GM19035 (cell line): Measurements from ENCODE around the gene HNRNPAB.
A peak's percentile ranks its signal among the peaks of the same experiment; 100 is the strongest.
"Not testable (repeated sequence)": the region's sequence is repeated elsewhere in the genome, so short reads cannot be mapped to it uniquely, and the experiment has no call there.

Source experiments
- ATAC-seq: cut with Tn5 transposase; IDR thresholded peaks from one replicate; pipeline ENCODE4 v1.9.1; 2021; ENCODE audit not compliant: unreplicated experiment

HNRNPAB gene

DNA sequence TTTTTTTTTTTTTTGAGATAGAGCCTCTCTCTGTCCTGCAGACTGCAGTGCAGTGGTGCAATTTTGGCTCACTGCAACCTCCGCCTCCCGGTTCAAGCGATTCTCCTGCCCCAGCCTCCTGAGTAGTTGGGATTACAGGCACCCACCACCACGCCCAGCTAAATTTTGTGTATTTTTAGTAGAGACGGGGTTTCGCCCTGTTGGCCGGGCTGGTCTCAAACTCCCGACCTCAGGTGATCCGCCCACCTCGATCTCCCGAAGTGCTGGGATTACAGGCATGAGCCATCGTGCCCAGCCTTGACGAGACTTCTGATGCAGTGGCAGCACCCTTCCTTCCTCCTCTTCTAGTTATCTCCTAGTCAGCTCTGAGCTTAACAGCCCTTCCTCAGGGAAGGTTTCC lies 24.8 kb downstream of the HNRNPAB start:
- not testable (repeated sequence) for ATAC-seq

DNA sequence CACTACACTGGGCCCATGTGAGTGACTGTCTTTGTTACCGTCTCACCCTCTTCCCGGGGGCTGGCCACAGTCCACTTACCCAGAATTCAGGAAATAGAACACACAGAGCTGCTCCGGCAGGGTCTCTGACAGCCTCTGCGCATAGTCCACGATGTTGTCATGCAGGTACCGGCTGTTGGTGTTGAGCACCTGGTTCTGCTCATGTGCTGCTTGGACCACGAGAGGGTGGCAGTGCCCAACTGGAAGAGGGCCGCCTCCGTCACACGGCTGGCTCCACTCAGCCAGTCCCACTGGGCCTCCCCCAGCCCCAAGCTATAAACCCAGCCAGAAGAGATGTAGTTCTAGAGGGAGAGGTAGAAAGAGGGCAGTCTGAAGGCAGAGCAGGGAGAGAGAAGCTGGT lies 25.5 kb downstream of the HNRNPAB start:
- ATAC-seq, result no peak

DNA sequence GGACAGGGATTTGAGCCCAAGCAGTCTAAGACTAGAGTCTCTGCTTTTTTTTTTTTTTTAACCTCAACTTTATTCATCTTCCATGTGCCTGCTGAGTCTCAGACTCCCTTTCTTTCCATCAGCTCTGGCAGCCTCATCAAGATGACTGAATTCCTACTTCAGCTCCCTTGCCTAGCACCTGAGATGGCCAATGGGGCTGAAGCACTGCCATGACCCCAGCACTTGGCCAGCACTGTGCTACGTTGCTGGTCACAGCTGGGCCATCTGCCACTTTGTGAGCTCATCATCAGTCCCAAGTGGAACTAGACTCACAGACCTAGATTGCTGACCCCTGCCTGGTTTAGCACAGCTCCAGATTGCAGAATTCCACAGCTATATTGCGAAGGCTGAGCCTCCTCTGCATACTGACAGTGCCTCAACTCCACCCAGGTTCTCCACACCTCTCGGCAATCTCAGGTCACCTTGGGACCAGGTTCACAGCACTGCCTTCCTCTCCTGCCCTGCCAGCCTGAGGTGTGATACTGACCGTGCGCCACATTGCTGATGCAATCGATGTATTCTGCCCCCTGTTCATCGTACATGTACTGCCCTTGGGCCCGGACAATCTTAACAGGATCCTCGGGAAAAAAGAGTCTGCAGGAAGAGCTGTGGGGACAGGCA lies 26.7 kb downstream of the HNRNPAB start:
- no peak for ATAC-seq

DNA sequence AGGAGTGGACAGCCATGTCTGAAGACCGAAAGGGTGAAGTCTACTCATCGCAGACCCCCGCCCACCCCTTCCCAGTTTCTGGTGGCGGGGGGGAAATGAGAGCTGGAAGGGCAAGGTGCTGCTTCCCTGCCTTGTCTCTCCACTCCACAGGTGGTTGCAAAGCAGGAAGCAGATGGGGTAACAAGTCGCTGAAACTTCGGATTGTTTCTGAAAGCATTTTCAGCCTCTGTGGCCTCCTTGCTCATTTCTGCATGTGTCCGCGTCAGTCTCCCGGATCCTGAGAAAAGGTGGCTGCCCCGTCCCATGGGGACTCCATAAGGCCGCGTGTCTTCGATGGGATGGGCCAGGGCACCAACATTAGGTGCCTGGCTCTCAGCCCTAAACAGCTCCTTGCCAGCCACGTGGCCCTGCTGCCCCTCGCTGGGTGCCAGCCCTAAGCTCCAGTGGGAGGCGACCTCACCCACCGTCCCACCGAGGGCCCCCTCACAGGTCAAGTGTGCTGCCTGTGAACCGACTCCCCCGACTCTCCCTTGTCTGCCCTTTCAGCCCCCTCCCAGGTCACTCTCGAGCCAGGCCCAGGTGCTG lies 27.3 kb downstream of the HNRNPAB start:
- ATAC-seq, result peak; percentile 5

DNA sequence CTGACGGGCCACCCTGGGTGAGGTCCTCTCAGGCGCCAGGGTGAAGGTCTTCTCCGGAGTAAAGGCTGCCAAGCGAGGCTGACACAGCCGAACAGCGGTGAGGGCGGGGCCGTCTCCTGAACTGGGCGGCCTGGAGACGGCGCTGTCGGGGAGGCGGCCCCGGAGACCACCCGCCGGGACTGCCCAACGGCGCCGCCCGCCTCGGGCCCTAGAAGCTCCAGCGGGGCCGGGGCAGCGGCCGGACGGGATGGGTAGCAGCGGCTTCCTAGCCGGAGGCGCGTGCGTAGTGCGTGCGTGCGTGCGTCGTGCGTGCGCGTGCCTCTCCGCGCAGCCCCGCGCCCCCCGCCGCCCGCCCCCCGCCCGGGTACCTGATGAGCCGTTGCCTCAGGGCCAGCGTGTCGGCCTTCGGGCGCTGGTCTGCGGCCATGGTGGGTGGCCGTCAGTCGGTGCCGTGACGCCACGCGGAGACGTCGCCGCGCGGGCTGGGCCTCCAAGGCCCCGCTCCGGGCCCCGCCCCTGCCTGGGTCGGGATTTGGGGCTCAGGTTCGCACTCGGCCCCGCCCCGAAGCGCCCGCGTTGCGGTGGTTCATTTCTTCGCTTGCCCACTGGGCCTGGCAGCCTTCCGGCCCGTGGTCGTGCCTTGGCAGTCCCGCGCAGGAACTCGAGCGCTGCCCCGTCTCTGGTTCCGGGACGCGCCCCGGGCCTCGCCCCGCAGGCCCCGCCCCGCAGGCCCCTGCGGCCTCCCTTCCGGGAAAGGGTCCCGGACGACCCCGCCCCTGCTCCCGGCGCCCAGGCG lies 28.0 kb downstream of the HNRNPAB start, which contains the start of gene PHYKPL:
Gene PHYKPL, minus strand, starts transcription at position 679 of the 796 bp plus-strand sequence. Its CDS starts 252 bp downstream, at position 427.
- peak; percentile 68 for ATAC-seq

DNA sequence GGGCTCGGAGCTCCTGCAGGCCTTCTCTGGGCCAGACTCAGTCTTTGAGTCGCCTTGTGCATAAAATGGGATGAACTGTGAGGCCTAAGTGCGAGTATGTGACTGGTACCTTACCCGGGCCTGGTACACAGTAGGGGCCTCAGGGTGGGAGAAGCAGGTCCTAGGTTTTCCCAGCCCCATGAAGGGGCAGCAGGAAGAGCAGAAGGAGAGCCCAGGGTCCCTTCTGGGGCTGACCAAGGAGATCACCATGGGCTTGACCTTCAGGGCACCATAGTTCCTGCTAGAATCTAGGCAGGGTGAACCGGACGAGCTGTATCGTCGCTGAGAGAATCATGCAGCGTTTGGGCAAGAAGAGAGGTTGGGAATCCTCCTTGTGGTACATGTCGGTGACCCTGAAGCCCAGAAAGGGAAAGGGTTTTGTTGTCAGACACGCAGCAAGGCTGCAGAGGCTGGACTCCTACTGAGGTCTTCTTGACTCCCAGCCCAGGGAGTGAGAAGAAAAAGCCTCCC lies 28.6 kb downstream of the HNRNPAB start:
- ATAC-seq, result no peak

DNA sequence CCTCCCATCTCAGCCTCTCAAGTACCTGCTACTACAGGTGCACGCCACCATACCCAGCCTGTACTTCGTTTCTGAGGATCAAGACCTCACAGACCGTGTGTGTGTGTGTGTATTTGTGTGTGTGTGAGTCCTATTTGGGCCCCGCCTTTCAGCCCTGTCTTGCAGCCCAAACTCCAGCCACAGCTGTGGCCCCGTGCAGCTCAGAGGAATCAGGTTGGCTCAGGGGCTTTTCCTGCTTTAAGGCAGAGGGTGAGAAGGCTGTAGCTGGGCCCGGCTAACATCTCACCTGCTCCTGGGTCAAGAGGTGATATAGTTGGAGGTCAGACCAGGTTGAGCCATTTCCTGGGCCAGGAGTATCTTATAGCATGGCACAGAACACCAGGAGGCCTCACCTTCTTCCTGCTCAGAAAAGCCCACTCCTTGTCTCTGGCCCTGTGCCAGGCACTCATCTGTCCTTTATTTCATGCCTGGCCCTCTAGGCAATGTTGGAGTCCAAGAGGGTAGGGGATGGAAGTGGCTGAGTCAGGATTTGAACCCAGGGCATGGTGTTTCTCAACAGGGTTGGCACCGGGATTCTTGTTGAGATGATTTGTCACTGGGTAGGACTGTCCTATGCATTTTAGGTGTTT lies 29.9 kb downstream of the HNRNPAB start:
- no peak for ATAC-seq

DNA sequence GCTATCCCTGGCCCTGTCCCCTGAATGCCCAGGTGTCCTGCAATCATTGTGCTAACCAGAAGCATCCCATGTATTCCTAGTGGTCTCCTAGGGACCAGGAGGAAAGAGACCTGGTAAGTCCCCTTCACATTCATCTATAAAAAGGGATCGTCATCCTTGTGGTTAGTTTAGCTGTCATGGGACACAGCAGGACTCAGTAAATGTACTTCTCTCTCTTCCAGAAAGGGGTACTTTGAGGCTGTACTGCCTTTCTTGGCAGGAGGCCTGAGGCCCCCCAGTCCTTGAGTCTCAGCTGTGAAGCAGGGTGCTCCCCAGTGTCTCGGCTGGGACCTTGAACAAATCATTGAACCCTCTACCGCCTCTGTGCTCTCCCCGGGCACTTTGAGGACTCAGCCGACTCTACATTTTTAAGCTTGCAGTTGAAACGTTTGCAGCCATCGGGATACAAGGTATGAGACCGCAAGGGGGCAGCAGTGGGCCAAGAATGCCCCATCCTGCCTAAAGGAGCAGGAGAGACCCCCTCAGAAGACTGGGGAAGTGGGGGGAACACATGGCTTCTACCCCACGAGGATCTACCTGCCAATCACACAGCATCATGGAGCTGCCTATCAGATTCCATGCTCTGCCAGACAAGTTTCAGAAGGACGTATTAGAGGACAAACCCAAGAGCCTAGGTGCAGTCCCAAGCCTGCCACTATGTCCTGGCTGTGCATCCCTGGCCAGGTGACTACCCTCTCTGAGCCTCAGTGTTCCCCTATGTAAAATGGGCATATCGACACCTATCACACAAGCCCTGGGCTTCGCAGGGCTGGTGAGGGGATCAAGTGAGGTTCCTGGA lies 30.6 kb downstream of the HNRNPAB start:
- ATAC-seq, result no peak

DNA sequence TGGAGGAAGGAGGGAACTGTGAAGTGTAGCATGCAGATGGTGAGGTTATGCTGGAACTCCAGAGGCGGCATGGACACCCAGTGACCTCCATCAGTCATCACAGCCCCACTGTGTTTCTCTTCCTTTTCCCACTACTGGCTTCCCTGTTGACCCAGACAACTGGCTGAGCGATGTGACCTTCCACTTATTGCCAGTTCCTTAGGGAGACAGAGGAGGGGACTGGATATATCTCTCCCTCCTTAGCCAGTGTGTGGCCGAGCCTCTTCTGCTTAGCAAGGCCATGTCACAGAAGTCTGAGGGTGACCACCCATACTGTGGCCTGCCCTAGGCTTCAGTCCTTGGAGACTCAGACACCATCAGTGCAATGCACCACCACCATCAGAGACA lies 31.2 kb downstream of the HNRNPAB start:
- ATAC-seq, result no peak

DNA sequence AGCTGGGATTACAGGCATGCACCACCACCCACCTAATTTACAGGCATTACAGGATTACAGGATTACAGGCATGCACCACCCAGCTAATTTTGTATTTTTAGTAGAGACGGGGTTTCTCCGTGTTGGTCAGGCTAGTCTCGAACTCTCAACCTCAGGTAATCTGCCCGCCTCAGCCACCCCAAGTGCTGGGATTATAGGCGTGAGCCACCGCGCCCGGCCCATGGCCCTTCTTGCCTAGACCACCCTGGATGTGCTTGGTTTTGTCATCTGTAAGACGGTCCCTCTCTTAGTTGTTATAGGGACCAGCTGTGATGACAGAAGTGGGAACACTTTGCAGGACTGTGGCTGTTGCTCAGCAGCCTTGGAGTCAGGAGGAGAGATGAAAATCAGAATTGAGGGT lies 31.8 kb downstream of the HNRNPAB start:
- ATAC-seq, result no peak

DNA sequence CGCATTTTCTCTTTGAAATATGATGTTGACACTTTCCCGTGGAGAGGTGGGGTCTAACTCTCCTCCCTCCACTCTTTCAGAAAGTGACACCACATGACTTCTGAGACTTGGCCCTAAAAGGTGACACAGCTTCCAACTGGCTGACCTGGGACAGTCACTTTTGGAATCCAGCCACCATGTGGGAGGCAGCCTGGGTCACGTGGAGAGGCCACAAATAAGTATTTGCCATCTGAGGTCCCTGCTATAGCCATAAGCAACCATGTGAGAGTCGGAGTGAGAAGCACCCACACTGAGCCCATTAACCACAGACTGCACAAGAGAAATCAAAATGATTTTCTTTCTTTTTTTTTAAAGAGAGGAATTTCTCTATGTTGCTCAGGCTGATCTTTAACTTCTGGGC lies 32.3 kb downstream of the HNRNPAB start:
- ATAC-seq, result no peak

DNA sequence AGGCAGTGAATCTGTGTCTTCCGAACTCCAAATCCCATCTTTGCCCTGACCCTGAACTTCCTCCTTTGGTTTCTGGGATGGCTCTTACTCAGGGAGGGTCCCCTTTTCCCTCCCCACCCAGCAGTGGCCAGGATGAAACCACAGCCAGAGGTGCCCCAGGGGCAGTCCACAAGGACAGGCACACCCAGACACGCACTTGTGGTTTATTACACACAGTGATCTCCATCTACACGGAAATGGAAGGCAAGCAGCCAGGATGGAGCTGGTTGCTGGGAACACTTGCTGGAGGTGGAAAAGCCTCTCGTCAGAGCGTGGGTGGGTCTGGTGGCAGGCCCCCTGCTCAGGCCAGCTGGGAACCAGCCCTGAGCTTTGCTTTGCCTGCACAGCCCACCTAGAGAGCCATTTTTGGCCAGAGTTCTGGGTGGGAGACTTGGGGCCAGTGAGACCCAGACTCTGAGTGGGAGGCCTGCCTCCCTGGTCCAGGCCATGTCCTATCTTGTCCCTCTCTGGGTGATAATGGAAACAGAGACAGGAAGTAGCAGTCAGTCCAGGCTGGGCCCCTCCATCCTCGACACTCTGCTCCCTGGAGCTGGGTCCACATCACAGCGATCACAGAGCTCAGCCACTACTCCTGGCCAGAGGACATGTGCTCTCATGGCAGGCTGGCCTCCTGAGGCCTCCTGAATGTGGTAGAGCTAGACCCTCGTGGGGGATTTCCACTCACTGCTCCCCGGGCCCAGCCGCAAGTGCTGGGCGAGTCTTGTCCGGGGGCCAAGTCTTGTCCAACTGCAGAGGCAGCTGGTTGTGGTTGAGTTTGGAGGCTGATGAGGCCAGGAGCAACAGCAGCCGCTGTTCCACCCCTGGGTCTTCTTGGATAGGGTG lies 33.3 kb downstream of the HNRNPAB start:
- no peak for ATAC-seq

DNA sequence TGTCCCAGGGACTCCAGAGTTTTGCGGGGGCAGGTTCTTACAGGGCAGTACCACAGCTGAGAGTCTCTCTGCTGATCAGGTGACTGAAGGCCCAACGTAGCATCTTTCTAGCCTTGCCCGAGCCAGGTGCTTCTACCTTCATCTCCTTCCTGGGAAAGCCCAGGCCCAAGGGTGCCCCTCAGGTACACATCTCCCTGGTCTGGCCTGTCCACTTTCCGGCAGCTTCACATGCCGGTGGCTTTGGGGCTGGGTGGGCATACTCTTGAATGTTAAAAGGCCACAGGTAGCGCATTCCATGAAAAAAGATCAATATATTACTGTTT lies 33.9 kb downstream of the HNRNPAB start:
- ATAC-seq, result no peak

DNA sequence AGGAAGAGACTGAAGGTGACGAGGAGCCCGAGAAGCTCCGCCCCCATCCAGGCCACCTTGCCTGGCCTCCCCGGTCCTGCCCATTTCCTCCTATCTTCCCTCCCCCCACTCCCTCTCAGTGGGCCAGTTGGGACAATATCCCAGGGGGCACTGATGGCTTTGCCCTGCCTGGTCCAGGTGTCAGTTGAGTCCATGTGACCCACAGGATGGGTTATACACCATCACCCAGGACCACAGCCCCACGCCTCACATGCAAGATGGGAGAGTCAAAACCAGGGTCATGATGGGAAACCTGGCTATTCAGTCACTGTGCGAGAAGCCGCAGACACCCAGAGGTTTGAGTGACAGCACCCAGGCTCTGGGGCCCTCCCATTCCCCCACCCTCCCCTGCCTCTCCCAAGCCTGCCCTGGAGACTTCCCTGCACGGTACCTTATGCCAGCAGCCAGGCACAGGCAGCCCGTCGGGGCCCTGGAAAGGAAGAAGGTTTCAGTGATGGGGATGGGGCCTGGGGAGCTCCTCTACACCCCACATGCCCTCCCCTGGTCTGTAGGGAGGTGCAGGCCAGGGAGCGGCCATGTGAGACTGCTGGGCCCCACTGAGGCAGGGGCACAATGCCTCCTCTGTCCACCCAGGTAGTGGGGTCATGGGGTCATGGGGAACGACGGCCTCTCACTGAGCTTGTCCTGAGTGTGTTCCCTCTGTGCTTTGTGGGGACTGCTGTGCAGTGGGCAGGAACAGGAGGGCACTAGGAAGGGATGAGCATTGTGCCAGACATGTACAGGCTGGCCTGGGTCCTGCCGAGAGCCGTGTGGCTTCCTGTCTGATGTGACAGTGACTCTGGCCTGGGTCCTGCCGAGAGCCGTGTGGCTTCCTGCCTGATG lies 34.6 kb downstream of the HNRNPAB start:
- no peak for ATAC-seq

DNA sequence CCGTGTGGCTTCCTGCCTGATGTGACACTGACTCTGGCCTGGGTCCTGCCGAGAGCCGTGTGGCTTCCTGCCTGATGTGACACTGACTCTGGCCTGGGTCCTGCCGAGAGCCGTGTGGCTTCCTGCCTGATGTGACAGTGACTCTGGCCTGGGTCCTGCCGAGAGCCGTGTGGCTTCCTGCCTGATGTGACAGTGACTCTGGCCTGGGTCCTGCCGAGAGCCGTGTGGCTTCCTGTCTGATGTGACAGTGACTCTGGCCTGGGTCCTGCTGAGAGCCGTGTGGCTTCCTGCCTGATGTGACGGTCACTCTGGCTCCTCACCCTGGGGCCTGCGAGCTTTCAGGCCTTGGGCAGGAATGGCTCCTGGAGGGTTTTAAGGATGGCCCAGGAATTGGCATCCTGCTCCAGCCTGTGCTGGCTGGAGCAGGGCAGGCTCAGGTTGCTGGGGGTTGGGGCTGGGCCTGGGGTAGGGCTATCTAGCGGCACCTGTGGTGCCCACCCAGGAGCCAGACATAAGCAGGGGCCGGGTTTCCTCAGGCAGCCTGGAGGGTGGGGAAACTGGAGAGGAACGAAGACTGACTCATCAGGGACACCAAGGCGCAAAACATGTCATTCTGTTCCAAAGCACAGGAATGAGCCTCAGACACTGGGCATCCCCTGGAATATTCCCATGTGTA lies 35.4 kb downstream of the HNRNPAB start:
- not testable (repeated sequence) for ATAC-seq

DNA sequence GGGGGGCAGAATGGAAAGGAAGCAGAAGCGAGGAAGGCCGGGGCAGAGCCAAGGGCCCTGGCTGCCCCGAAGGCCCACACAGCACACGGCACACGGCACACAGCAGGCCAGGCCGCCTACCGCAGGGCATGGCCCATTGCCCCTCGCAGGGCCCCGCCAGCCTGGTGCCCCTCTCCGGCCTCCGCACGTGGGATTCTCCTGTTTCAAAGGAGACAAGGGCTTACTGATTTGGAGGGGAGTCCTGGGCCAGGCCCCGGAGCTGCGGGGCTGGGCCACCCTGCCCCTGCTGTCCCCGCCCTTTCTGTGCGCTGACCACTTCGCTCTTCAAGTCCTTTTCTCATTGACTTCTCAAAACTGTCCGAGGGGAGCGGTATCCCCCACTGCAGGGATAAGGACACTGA lies 36.0 kb downstream of the HNRNPAB start:
- ATAC-seq, result no peak

DNA sequence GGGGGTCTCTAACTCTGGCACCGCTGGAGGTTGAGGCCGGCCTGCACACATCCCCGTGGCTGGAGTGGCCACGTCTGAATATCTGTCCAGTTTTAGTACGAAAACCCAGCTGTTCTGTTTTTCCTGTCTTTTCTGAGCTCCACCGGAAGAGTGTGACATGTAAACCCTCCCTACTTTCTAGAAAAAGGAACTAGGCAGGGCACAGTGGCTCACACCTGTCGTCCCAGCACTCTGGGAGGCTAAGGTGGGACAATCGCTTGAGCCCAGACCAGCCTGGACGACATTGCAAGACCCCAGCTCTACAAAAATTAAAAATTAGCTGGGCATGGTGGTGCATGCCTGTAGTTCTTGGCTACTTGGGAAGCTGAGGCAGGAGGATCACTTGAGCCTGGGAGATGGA lies 36.4 kb downstream of the HNRNPAB start:
- ATAC-seq, result no peak

DNA sequence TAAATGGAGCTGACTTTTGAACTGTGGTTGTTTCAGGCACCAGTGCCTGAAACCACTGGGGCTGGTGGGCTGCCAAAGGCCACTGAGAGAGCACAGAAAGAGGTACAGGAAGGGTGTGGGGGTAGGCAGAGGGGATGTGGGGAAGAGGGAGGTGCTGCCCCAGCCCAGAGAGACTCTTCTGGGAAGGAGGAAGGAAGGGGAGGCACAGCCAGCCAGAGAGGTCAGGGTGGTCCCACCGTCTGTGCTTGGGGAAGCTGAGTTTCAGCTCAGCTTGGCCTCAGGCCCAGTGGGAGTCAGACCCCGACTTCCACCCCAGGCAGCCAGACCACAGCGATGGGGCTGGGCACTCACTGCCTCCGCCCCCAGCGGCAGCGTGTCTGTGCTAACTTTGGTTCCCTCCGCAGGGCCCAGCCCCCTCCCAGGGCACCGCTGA lies 36.9 kb downstream of the HNRNPAB start:
- ATAC-seq, result no peak
